ENCODE results near the gene EEIG1. TPM values are rescaled to one million over a fixed set of nuclear protein-coding genes. Genes with fewer than 3 reads are reported as not detected.

EEIG1 gene
- total and polyA plus RNA-seq, 2 of the 4 experiments (the other 2 are of a cell fraction): 1.1 to 23.2 TPM

GRCh38 chr9:127990554-127990953, 9.8 kb upstream of the EEIG1 start:
- Histone ChIP-seq H2BK15ac (ENCODE audit: low read depth, low read length) (no peak overlapping the region), H3K9ac (ENCODE audit: low read depth, low read length) (no peak overlapping the region), H3K18ac (ENCODE audit: low read depth, low read length) (no peak overlapping the region), H4K8ac (ENCODE audit: low read depth in 2 of 2, low read length in 2 of 2) (no peak overlapping the region), H3K56ac (ENCODE audit: extremely low read depth, insufficient read depth, low read length) (no peak overlapping the region), H4K20me1 (ENCODE audit: insufficient read depth, low read length) (no peaks in the 10 kb centered on the region), H3K4me1 (ENCODE audit: control insufficient read depth, insufficient read depth, low read length) (no peaks in the 10 kb centered on the region), H3K36me3 (ENCODE audit: control insufficient read depth, insufficient read depth, low read length) (no peaks in the 10 kb centered on the region), H3K9me1 (ENCODE audit: insufficient read depth, low read length) (no peaks in the 10 kb centered on the region), H3K27ac (ENCODE audit: insufficient read depth, low read length) (no peak overlapping the region), H3K4ac (ENCODE audit: low read depth, low read length) (no peak overlapping the region), H2BK120ac (ENCODE audit: low read depth, low read length) (no peak overlapping the region), H3K27me3 (ENCODE audit: control insufficient read depth, insufficient read depth, low read length) (no peaks in the 10 kb centered on the region), H2AK5ac (ENCODE audit: low read depth, low read length) (no peak overlapping the region), H3K9me3 (ENCODE audit: control insufficient read depth, insufficient read depth, low read length) (no peaks in the 10 kb centered on the region), H2AK9ac (replicated peaks; ENCODE audit: low read depth, low read length, poor library complexity) (no peak overlapping the region), H2AFZ (replicated peaks; ENCODE audit: low read length, poor library complexity) (no peak overlapping the region), H2BK5ac (ENCODE audit: low read depth, low read length, poor library complexity, severe bottlenecking) (no peak overlapping the region), H3K4me2 (ENCODE audit: low read depth, low read length) (no peak overlapping the region), H3K79me1 (ENCODE audit: low read depth in 1 of 2, low read length in 2 of 2) (no peaks in the 10 kb centered on the region), H3K14ac (replicated peaks; ENCODE audit: low read depth, low read length) (no peak overlapping the region), H4K91ac (ENCODE audit: insufficient read depth, low read depth, low read length) (no peak overlapping the region), H3K23ac (ENCODE audit: low read depth, low read length) (no peak overlapping the region), H4K5ac (ENCODE audit: low read depth, low read length) (no peak overlapping the region), H2BK20ac (ENCODE audit: low read depth, low read length) (no peak overlapping the region), H3K4me3 (ENCODE audit: insufficient read depth, low read depth, low read length) (no peak overlapping the region)
- TF ChIP-seq NFE2L2 (IDR thresholded peaks at IDR 0.05; ENCODE audit: low read depth, low read length) (no peak), FOS (IDR thresholded peaks at IDR 0.05; ENCODE audit: low read depth, low read length) (no peak), CHD1 (IDR thresholded peaks at IDR 0.05; ENCODE audit: low read depth, low read length) (no peak), ELK1 (IDR thresholded peaks at IDR 0.05; ENCODE audit: borderline replicate concordance, low read depth, low read length) (no peak)
- CTCF ChIA-PET: no interaction called here
- POLR2A ChIA-PET (ENCODE audit: unreplicated experiment): no interaction called here
- ATAC-seq (ENCODE audit: low read depth): no peak
- WGBS, 2 experiments (ENCODE audit: extremely low coverage in 2 of 2, insufficient read length in 1 of 2): 20% methylated on average over 1 of the region's 3 CpGs; no CpG with 5 or more reads in 1 of the 2 experiments
- intact Hi-C loops (cut with micrococcal nuclease) (no loop called here), in situ Hi-C loops (cut with MboI; ENCODE audit: low sequenced_read_pairs) (no loop called here), dilution Hi-C loops (cut with HindIII; ENCODE audit: low sequenced_read_pairs, unreplicated experiment) (no loop called here)
- no TSS peak for BruUV-seq (replicated peaks)
- DNase-seq: no peak
